GM10266 (cell line): ENCODE results near the gene GALK2.
A peak's percentile ranks its signal among the peaks of the same experiment; 100 is the strongest.

Source experiments
- DNase-seq: peaks from one replicate; pipeline ENCODE4 v3.0.0; 2012; ENCODE audit errors: extremely low spot score
- TF ChIP-seq, protein P1 (sequence below): IDR thresholded peaks from 2 replicates; pipeline ENCODE4 v1.5.1; 2012; ENCODE audit warnings: mild to moderate bottlenecking, low read depth; ENCODE audit not compliant: control insufficient read depth, insufficient read depth; ENCODE audit errors: missing control alignments

Gene GALK2

DNA sequence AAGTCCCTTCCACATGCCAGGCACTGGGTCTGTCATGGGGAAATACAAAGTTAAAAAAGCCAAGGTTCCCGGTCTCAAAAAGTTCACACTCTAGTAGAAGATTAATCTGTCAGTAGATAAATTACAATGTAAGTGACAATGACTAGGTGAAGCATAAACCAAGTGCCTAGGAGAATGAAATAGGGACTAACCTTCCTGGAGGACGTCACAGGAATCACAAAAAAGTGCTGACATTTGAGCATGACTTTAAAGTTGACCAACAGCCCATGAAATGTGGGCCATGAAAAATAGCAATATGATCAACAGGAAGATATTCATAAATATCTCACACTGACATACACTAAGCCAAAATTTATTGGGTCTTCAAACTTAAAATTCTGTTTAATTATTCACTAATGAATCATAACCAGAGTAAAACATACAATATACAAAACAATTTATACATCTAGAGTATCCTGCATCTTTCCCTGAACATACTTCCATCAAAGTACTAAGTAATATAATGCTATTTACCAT lies 34.6 kb upstream of the GALK2 start:
- DNase-seq: no peak
- TF ChIP-seq, protein P1, sequence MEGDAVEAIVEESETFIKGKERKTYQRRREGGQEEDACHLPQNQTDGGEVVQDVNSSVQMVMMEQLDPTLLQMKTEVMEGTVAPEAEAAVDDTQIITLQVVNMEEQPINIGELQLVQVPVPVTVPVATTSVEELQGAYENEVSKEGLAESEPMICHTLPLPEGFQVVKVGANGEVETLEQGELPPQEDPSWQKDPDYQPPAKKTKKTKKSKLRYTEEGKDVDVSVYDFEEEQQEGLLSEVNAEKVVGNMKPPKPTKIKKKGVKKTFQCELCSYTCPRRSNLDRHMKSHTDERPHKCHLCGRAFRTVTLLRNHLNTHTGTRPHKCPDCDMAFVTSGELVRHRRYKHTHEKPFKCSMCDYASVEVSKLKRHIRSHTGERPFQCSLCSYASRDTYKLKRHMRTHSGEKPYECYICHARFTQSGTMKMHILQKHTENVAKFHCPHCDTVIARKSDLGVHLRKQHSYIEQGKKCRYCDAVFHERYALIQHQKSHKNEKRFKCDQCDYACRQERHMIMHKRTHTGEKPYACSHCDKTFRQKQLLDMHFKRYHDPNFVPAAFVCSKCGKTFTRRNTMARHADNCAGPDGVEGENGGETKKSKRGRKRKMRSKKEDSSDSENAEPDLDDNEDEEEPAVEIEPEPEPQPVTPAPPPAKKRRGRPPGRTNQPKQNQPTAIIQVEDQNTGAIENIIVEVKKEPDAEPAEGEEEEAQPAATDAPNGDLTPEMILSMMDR: no peak

DNA sequence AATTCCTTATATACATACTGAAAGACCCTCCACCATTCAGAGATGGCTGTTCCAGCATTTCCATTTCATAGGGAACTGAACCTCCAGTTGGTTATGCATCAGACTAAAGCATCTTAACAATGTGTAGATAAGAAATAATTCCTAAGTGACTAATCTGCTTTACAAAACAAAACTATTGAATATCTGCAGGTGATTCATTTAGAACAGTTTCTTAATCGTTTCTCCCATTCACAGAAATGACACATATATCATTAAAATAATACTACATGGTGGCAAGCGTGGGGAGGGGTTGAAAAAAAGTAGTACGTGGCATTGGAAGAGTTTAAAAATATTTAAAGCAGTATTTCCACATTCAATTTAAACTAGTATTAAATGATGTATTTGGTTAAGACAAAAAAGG lies 34.1 kb upstream of the GALK2 start:
- TF ChIP-seq, protein P1: no peak
- DNase-seq: no peak

DNA sequence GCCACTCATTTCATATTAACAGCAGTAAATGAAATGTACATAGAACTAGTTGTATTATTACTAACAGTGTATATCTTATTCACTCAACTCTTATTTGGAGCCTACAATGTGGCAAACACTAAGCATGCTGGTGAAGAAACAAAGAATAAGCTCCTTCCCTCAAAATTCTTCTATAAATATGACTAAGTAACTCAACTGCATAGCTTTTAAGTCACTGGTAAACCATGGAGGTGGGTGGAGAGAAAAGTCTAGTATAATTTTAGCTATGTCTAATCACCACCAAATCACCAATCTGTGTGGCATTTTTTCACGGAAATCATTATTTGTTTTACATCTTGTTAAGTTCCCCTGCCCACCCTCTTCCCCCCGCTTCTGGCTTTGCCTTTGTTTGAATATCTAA lies 32.2 kb upstream of the GALK2 start:
- DNase-seq: no peak

DNA sequence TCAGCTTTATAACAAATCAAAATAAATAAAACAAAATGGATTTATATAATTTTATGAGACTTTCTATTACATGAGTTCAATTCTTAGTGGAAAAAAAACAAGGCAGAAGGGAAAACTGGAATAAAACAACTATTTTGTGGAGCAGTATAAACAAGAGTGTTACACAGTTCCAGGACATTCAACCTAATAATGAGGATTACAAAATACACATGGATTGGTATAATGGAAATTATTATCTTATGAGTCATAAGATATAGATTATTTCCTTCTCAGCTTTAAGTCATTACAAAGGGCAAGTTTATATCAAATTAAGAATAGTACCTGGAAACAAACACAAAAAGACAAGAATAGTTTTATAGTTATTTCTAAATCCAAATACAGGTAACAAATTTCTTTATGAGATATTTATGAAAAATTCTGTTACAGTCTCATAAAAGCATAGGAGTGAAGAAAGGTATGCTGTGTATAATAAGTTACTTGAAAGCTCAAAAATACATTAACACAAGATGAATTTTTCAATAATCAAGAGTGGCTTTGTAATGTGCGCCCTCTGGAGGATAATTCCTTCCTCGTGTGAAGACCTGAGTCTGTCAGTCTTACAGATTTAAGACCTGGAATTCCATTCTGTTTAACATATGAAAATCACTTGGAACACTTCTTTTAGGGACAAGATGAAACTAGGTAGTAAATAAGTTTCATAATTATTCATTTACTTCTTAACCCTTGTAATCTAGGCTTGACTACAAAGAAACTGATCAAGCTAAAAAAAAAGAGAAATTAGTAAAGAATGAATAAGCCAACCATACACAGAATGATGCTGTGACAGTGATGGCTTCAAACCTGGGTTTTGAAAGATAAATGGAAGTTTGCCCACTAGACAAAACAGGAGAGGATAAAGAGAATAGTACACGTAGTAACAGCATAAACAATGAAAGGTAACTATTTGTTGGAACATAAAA lies 24.1 kb upstream of the GALK2 start:
- TF ChIP-seq, protein P1: peak; percentile 70
- DNase-seq: peak; percentile 21

More for the DNA sequence above, 32.2 kb upstream of the GALK2 start:
- TF ChIP-seq, protein P1: no peak

DNA sequence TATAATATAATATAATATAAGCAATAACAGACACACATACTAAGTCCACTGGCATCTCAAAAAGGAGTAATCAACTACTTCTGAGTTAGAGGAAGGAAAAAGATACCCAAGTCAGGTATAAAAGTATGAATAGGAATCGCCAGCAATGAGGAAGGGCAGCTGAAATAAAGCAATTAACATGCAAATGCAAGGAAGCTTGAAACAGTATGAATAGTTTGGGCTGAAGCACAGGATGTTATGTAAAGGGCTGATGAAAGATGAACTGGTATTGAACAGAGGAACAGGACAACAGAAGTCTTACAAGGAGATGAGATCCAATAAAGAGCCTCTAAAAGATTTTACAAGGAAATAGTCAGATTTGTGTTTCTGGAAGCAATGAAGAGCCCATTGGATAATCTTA lies 21.7 kb upstream of the GALK2 start:
- TF ChIP-seq, protein P1: no peak

DNA sequence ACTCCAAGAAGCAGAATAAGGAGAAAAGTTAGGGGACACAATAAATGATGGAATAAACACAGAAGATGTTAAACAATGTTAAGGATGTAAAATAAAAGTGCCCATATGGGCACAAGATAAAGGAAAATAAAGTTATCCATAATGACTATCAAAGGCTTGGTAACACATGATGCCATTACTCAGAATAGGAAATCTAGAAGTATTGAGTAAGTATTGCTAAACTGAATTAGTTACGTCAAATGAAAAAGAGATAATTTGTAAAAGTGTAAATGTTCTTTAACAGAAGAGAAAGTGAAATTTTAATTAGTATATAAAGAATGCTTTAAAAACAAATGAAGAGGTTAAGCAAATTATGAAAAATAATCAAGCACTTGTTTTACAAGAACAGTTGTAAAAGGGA lies 21.3 kb upstream of the GALK2 start:
- TF ChIP-seq, protein P1: no peak

More for the DNA sequence above, 21.7 kb upstream of the GALK2 start:
- DNase-seq: no peak

DNA sequence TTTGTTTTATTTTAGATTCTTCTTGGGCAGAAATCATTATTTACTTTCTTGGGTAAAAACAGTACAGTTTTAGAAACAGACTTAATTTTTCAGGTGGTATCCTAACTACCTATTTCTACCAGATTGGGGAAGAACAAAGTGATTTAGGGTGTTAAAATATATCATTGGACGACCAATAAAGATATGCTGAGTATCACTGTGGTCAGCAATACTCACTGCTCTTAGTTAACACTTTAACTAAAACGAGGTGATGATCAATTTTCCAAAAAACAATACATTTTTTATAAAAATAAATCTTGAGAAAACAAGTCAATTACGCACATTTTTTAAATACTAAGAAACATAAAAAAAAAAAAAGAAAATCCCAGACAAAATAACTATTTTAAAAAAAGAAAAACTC lies 18.2 kb upstream of the GALK2 start:
- TF ChIP-seq, protein P1: no peak
- DNase-seq: no peak

More for the DNA sequence above, 21.3 kb upstream of the GALK2 start:
- DNase-seq: no peak
